ENCODE data around the gene ARSG. TPM values are rescaled to one million over a fixed set of nuclear protein-coding genes. Genes with fewer than 3 reads are reported as not detected.

Gene ARSG
- total and polyA plus RNA-seq, 2 of the 8 experiments (the other 6 are each of a cell fraction or from before 2014, with no cell fraction given): 3.3 to 4.0 TPM

DNA sequence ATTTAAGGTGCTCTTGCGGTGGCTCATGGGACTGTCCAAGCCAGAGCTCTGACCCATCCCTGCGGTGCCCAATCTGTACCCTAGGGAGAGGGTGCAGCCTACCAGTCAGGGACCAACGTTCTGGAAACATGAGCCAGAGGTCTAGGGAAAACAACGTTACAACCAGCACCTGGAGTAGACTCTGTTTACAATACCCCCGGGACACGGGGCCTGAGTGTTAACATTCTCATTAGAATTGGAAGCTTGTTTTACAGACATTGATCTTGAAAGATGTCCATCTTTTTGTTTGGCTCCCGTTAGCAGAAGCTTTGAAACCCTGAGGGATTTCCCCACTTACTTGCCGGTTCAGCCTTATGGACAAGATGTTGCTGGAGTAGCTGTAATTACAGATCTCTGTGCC, 159.1 kb downstream of the ARSG start (continued):
- TF ChIP-seq CHD7 (IDR thresholded peaks at IDR 0.05; ENCODE audit: insufficient replicate concordance, low read length) (no peak), RBBP5 (IDR thresholded peaks at IDR 0.05; ENCODE audit: borderline replicate concordance, low read depth, low read length) (no peak), E2F6 (IDR thresholded peaks at IDR 0.05) (no peak), FOSL1 (IDR thresholded peaks at IDR 0.05; ENCODE audit: insufficient read depth, low read depth, low read length) (no peak), RXRA (IDR thresholded peaks at IDR 0.05; ENCODE audit: insufficient read depth, low read depth, low read length) (no peak), KDM5A (IDR thresholded peaks at IDR 0.05; ENCODE audit: low read length) (no peak), SIRT6 (IDR thresholded peaks at IDR 0.05; ENCODE audit: low read length) (no peak), TAF1 (IDR thresholded peaks at IDR 0.05; ENCODE audit: low read depth, low read length) (no peak), SIN3A (conservative IDR thresholded peaks at IDR 0.05 in 1 of 2, IDR thresholded peaks at IDR 0.05 in 1 of 2; ENCODE audit: low read depth in 1 of 2, low read length in 2 of 2) (no peak)

Data from H1 (cell line).